ENCODE results near the gene P3H1.
A peak's percentile ranks its signal among the peaks of the same experiment; 100 is the strongest.

The P3H1 gene

DNA sequence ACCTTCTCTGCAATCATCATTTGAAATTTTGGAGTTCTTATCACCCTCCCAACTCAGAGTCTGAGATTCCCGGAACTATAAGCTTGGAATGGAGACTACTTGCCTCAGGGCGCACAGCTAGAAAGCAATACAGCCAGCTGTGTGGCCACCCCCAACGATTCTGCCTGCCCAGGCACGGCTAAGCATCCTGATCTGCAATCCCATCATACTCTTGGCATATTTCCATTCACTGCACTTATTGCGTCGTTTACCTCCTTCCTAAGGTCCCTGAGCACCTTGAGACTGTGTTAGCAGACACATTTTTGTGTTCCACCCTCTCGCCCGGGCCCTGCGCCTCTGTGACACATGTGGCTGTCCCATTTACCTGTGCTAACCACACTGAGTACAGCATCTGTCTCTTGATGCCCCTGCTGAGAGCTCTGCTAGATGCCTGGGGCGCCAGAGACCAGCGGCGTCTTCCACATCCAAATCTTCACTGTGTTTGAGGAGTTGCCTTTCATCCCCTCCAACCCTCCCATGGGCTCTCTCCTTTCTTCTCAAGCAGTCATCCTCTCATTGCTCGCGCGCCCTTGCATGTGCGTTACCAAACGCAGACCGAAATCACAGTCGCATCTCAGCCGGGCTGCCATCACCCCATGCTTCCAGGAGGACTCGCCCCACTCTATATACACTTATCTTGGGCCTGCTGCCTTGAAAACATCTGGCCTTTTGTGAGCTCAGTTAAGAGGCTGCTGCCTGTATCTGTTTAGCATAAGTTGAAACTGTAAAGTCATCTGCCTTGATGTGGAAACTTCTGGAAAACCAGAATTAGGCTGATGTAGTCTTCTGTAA is 23.3 kb downstream of the P3H1 start:
- no peak for DNase-seq

DNA sequence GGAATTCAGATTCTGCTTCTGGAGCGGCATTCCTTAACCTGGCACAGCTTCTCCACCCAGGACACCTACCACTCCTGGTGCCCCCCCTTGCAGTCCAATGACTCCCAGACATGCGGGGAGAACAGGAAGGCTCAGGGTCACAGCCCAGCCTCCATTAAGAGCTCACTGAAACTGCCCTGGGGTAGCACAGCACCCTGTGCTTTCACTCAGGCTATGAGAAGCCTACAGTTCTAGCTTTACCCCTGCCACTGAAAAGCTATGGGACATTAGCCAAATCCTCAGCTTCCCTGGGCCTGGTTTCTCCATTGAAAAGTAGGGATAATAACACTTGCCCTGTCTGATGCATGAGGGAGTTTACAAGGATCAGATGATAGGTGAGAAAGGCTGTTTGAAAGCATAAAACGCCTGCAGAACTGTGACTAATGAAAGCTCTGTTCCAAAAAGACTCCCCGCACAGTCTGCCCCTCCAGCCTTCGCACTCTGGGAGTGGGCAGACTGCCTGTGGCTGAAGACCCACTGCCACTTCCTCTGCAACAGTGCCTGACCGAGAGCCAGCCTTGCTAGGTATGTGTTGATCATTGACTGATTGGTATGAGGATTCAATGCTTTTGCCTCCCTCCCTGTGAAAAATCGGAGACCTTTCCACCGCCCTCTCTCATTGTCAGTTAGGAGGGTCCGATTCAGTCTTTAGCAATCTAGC is 24.1 kb downstream of the P3H1 start:
- no peak for DNase-seq

DNA sequence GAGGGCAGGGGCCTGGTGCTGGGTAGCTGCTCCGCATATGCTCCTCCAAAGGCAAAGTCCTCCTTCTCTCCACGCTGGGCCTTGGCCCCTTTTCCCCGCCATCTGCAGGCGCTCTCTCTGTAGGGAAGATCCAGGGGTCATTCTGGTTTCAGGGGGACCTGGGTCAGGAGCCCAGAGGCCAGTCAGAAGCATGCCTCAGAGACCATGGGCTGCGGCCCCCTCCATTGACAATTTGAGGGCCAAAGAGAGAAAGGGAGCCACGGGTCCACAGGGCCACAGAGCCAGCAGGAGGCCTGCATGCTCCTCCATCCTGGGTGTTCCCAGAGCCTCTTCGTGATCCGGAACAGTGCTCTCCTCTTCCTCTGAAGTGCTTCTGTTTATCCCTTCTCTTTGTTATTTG is 24.7 kb downstream of the P3H1 start:
- no peak for DNase-seq

DNA sequence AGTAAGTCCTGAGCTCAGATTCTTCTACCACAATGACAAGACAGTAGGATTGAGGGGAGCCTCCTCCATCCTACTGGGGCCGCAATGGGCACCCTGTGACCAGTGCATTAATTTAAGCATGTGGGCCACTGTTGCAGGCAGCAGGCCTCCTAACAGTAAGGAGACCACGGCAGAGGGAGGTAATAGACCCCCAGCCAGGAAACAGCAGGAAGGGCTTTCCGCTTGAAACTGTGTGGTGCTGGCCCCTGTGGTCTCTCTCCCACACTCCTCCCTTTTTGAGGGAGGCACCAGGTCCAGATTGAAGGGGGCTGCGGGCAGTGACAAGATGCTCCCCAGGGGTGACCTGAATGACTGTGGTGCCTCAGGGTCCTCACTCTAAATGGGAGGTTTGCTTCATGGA is 25.1 kb downstream of the P3H1 start:
- no peak for DNase-seq

GRCh38 chr1:42740851-42741580 is 25.8 kb downstream of the P3H1 start:
- no peak for DNase-seq

GRCh38 chr1:42739753-42740700 is 26.8 kb downstream of the P3H1 start, which contains the start of gene CLDN19:
Gene CLDN19, minus strand, starts transcription at chr1:42740236. Its CDS starts 173 bp downstream, at chr1:42740063.
- DNase-seq: no peak

- DNase-seq: no peak
These were observed 28.1 kb downstream of the P3H1 start for GRCh38 chr1:42738678-42739226.

GRCh38 chr1:42737986-42738677 is 28.7 kb downstream of the P3H1 start:
- no peak for DNase-seq

GRCh38 chr1:42737257-42737656 is 29.6 kb downstream of the P3H1 start:
- DNase-seq: no peak

- no peak for DNase-seq
These were observed 30.1 kb downstream of the P3H1 start for GRCh38 chr1:42736571-42737200.

- DNase-seq: peak; percentile 50
These were observed 30.7 kb downstream of the P3H1 start for GRCh38 chr1:42736152-42736551.

DNA sequence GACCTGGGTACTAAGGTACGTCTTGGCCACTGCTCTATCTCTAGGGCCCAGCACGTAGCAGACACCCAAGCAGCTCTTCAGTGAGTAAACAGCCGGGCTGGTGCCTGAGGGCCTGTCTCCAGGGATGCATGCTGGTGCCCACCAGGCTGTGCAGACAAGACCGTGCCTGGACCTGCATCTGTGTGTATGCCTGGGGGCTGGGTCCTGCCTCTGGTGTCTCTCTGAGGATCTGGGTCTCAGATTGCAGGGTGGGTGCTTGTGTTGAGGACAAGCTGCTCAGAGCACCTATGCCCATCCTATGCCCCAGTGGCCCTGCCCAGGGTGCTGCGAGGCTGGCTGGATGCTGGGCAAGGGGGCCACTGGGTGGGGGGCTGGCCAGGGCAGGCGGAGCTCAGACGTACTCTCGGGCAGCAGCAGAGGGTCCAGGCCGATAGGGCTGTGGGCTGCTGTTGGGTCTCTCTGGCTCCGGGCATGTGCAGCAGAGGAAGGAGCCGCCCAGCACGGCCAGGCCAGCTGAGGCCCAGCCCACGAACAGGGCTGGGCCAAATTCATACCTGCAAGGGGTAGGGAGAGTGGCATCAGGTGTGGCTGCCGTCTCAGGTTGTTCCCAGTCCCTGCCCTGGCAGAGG is 31.2 kb downstream of the P3H1 start:
- DNase-seq: no peak

DNA sequence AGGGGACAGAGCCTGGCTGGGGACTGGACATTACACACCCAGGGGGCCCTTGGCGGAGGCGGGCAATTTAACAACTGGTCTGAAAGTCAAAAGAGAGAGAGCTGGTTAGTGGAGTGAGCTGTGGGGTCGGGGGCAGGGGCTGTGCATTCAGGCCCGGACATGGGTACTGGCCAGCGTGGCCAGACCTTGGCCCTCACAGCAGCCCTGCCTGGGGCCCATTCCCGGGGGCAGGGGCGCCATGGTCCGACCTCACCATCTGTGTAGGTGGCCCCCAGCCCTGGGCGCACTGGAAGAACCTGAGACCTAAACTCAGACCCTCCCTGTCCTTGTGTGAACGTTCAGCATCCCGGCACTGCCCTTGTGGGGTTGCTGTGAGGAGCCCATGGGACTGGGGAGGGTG is 31.8 kb downstream of the P3H1 start:
- no peak for DNase-seq

DNA sequence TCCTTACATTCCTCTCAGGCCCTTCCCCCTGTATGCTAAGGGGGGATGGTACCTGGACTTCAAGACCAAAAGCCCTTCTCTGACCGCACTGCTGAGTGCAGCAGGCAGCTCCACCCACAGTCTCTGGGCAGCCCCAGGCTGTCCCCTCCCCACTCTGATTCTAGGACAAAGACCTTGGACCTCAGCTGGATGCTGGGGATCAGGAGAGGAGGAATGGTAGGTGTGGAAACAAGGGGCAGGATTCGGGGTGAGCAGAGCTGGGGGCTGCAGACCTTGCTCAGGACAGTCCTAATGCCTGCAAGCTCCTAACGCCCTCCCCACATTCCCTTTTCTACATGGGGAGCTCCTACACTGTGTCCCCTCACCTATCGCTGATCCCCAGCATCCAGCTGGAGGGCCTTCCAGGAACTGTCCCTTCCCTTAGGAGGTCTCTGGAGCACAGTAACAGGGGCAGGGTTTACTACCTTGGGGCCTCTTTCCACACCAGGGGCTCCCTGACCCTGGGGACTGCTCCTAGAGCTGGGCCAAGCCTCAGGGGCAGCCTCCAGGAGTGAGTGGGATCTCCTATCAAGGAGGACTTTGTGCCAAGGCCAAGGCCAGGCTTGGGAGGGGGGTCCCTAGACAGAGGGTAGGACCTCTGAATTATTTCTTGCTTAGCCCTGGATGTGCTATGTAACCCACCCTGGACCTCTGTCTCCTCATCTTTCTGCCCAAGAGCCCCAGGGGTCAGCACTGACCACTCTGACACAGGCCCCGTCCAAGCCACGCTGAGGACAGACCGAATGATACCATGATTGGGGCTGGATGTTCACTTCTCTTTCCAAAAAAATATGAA is 32.4 kb downstream of the P3H1 start:
- DNase-seq: no peak

DNA sequence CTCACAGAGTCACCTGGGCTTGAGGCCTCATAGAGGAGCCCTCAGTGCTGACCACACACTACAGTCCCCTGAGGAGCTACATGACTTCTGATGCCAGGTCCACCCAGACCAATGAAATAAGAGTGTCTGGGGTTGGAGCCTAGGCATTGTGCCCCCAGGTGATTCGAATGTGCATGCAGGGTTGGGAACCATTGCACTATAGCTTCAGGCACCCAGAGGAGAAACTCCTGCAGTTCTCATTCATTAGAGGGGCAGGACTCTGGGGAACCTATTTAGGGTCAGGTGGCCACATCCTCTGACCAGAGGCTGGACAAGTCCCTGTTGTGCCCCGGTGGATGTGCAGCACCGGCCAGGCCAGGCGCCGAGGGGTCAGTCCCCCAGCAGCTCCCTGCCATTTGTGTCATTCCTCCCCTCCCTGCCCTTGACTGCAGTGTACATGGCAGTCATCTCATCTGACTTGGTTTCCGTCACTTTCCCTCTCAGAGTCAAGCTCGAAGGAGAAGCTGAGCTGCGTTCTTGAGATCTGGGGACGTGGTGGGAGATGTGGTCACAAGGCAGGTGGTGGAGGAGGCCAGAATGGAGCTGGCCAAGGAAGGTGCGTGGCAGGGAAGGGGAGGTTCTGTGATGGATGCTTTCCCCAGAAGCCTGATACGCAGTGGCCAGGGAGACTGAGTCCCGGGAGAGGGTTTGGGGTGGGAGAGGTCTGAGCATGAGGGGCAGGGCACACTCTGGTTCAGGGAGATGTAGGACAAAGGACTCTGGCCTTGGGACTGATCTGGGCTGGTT is 33.2 kb downstream of the P3H1 start:
- DNase-seq: no peak

- DNase-seq: no peak
These were observed 34.6 kb downstream of the P3H1 start for GRCh38 chr1:42732126-42732680.

- no peak for DNase-seq
These were observed 35.2 kb downstream of the P3H1 start for GRCh38 chr1:42731585-42731984.

DNA sequence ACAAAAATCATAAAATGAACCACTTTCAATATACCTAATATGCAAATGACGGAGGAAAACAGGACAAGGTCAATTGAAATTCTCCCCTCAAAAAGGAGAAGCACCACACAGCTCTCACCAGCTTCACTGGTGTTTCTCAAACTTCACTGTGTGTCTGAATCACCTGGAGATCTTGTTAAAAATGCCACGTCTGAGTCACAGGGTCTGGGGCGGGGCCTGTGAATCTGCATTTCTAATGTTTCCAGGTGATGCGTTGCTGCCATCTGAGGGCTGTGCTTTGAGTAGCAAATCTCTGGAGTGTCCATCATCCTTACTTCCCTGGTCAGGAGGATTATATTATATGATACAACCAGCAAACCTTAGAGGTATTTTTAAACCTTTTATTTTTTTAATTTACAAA is 35.8 kb downstream of the P3H1 start:
- DNase-seq: peak; percentile 45

Data from hematopoietic multipotent progenitor cell treated with erythropoietin and hydrocortisone succinate and interleukin-3 and kit ligand, for 8 days (in vitro differentiated cells).